Activated T-helper 17 cell treated with anti-CD3 and anti-CD28 coated beads, Interleukin-2, amount 50 U/mL, for 72 hours (primary cell): ENCODE results near the gene RIC3. TPM values are rescaled to one million over a fixed set of nuclear protein-coding genes. Genes with fewer than 3 reads are reported as not detected.

Experiments
- ATAC-seq: fragments of 150-1000 bp; cut with Tn5 transposase; replicated peaks from 2 replicates; pipeline ENCODE4 v1.10.0; 2021; ENCODE audit warnings: mild to moderate bottlenecking, moderate library complexity
- H3K27ac Mint-ChIP-seq: one replicate; pipeline ENCODE4 v1.8.0; 2022; ENCODE audit warnings: mixed read lengths
- H3K27me3 Mint-ChIP-seq: one replicate; pipeline ENCODE4 v1.8.0; 2022; ENCODE audit warnings: mixed read lengths
- H3K36me3 Mint-ChIP-seq: one replicate; pipeline ENCODE4 v1.8.0; 2022; ENCODE audit warnings: low read depth, mild to moderate bottlenecking, mixed read lengths
- H3K4me1 Mint-ChIP-seq: one replicate; pipeline ENCODE4 v1.8.0; 2022; ENCODE audit warnings: mixed read lengths
- H3K4me3 Mint-ChIP-seq: one replicate; pipeline ENCODE4 v1.8.0; 2022; ENCODE audit warnings: mild to moderate bottlenecking, mixed read lengths
- H3K9me3 Mint-ChIP-seq: one replicate; pipeline ENCODE4 v1.8.0; 2022; ENCODE audit warnings: mixed read lengths
- total RNA-seq, 2 donors: library from RNA; stranded (reverse); gene quantifications; one replicate each; pipeline ENCODE4 v1.2.3, GENCODE V29; 2022

Gene RIC3
- total RNA-seq, 2 donors from 2014 or later = 11.5 to 13.4 TPM

DNA sequence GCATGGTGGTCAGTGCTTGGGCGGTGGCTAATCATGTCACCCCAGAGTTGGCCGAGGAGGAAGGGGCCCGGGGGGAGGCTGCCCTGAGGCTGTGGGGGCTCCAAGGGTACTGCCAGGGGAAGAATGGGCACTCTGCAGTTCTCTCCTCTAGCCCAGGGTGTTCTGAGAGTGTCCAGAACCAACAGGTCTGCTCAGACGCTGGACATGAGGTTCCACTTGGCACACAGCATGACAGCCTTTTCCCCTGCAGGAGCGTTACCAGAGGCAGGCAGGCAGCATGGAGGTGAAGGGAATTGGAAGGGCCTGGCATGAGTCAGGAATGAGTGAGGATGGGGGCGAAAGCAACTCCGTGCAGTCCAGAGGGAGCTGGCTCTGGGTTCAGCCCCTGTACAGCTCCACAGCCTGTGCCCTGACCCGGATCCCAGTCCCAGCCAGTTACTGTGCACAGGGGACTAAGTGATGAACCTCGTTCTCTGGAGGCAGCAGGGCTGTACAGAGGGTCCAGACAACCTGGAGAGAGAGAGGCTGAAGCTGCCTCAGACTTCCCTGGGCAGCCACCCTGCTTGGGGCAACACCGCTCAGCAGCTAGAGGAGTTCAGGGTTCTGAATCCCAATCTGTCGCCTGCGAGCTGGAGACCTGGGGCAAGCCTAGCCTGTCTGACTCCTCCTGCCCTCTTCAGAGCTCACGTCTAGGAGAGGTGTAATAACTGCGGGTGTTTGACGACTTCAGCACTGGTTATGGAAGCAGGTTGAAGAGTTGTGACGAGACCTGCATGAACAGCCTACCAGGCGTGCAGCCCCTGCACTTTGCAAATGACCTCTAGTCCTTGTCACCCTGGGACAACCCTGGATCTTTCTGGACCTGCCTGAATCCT, 102.6 kb downstream of the RIC3 start:
- H3K4me3 Mint-ChIP-seq = no peak overlapping the region
- H3K27ac Mint-ChIP-seq = no peak overlapping the region
- H3K9me3 Mint-ChIP-seq = no peaks in the 10 kb centered on the region
- H3K27me3 Mint-ChIP-seq = peaks cover 6% of the 10 kb centered on the region
- ATAC-seq = no peak
- H3K36me3 Mint-ChIP-seq = no peaks in the 10 kb centered on the region
- H3K4me1 Mint-ChIP-seq = no peaks in the 10 kb centered on the region

DNA sequence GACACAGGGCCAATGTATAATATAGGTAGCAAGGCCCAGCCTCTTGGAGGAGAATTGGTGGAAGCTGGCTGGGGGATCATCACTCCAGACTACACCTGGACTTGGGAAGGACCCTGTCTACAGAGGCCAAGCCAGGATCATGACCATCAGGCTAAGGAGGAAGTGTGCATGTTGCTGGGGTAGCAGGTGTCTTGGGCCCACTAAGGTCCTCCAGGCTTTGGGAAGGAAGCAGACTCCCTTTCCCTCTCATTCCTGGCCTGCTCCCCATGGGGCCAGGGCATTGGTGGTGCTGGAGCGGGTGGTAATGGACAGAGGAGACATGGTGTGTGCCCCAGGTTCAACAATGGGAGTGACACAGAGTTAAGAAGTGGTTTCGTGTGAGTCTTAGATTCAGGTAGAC, 103.8 kb downstream of the RIC3 start:
- H3K36me3 Mint-ChIP-seq = no peaks in the 10 kb centered on the region
- no peaks in the 10 kb centered on the region for H3K4me1 Mint-ChIP-seq
- no peak overlapping the region for H3K27ac Mint-ChIP-seq
- H3K9me3 Mint-ChIP-seq = no peaks in the 10 kb centered on the region
- peaks cover 5% of the 10 kb centered on the region for H3K27me3 Mint-ChIP-seq
- no peak overlapping the region for H3K4me3 Mint-ChIP-seq
- ATAC-seq = no peak

DNA sequence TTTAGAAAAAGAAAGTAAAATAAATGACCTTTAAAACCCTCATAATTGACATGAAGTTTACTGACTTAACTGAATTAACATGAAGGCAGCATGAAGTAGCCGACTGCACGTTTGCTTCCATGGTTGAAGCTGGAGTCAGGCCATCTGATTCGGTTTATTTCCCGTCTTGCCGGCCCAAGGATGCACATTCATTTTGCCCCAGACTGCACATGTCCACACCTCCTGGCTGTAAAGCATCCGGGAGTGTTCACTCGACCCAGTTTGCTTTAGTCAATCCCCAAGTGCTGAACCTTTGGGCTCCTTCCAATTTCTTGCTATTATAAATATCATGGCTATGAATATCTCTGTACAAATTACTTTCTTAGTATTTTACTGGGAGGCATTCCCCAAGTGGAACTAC, 105.5 kb downstream of the RIC3 start:
- Mint-ChIP-seq H3K27ac (no peak overlapping the region), H3K27me3 (peaks cover 1% of the 10 kb centered on the region), H3K4me3 (no peak overlapping the region), H3K36me3 (no peaks in the 10 kb centered on the region), H3K9me3 (no peaks in the 10 kb centered on the region), H3K4me1 (no peaks in the 10 kb centered on the region)
- ATAC-seq = no peak

DNA sequence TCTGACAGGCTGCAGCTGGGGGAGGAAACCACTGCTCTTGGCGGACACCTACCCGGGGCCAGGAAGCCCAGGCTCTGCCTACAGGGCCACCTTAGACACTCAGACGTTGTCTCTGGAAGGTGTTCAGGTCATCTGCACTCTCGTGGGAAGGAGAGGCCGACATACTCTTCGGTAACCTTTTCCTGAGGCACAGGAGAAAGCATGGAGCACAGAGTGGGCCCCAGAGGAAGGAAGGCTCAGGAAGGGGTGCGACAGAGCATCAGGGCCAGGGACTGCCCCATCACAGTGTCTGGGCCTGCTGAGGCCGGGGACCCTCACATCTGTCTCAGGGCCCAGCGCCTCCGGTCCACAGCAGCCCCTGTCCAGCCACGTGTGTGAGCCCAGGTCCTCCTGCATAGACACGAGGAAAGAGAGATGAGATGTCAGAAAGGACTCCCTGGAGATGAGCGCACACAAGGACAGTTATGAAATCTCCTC, 106.0 kb downstream of the RIC3 start:
- Mint-ChIP-seq H3K27me3 (no peaks in the 10 kb centered on the region), H3K27ac (no peak overlapping the region), H3K4me1 (no peaks in the 10 kb centered on the region), H3K36me3 (no peaks in the 10 kb centered on the region), H3K9me3 (no peaks in the 10 kb centered on the region), H3K4me3 (no peak overlapping the region)
- ATAC-seq = no peak

DNA sequence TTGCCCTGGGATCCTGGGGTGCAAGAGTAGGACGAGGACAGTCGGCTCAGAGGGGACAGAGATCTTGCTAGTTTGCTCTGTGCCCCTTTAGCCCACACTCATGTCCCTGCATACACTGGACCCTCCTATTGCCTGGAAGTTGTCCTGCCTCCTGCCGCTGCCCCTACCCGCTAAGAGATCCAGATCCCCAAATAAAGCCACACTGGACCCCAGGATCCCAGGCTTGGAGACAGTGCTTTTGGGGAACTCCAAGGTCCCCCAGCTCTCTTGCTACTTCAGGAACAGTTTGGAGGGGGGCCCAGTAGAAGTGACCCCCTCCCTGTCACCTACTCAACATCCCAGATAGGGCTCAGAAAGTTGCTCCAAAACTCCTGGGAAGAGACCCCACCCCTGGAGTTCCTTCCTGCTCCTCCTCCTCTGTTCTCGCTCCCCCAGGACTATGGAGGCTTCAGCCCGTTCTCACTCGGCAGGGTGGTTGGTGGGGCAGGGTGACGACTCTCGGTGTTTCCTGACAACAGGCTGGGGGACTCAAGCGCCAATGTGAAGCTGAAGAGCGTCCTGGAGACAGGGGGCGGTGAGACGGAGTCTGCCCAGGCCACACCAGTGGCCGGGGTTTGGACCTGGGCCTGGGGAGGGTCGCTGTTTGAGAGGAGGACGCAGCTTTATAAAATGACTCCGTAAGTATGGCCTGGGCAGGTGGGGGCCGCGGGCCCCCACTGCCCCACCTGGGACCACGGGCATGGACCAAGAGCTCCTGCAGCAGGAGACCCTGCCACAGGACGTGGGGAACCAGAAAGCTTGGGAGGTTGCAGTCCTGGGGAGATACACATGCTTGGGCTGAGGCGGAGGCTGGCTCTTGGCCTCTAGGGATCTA, 107.0 kb downstream of the RIC3 start:
- Mint-ChIP-seq H3K9me3 (no peaks in the 10 kb centered on the region), H3K4me3 (no peak overlapping the region), H3K27me3 (no peaks in the 10 kb centered on the region), H3K4me1 (no peaks in the 10 kb centered on the region), H3K36me3 (no peaks in the 10 kb centered on the region), H3K27ac (peak overlapping the region; percentile 33)
- ATAC-seq = no peak

DNA sequence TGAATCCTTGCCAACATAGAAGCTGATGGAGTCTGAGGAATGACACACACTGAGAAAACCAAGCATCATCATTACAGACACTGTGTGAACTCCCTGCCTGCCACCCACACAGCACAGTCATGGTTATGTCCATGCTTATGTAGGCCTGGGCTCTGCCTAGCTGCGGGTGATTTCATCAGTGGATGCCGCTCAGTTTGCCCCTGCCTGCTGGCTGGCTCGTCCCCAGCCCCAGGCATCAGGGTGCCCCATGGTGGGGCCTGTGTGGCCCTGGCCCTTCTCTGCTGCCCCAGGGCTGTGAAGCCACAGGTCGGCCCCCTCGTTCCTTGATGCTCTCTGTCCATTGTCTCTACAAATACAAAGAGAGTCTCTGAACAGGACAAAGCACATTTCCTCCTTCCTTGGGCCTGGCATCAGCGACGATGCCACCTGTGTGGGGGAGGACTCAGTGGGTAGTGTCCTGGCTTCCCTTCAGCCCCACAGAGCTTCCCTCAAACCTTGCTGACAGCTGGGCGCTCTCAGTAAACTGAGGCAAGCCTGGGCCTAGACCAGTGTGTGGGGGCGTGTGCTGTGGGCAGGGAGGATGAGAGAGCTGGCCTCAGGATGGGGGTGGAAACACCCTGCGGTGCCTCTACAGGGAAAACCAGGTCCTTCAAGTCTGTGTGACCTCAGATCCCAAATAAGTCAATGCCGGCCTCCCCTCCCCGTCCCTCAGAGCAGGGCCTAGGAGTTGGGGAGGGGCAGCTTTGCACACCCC, 107.8 kb downstream of the RIC3 start:
- H3K27me3 Mint-ChIP-seq = no peaks in the 10 kb centered on the region
- H3K9me3 Mint-ChIP-seq = no peaks in the 10 kb centered on the region
- no peak overlapping the region for H3K27ac Mint-ChIP-seq
- ATAC-seq = peak; percentile 59
- H3K36me3 Mint-ChIP-seq = no peaks in the 10 kb centered on the region
- H3K4me1 Mint-ChIP-seq = peaks cover 8% of the 10 kb centered on the region
- no peak overlapping the region for H3K4me3 Mint-ChIP-seq

DNA sequence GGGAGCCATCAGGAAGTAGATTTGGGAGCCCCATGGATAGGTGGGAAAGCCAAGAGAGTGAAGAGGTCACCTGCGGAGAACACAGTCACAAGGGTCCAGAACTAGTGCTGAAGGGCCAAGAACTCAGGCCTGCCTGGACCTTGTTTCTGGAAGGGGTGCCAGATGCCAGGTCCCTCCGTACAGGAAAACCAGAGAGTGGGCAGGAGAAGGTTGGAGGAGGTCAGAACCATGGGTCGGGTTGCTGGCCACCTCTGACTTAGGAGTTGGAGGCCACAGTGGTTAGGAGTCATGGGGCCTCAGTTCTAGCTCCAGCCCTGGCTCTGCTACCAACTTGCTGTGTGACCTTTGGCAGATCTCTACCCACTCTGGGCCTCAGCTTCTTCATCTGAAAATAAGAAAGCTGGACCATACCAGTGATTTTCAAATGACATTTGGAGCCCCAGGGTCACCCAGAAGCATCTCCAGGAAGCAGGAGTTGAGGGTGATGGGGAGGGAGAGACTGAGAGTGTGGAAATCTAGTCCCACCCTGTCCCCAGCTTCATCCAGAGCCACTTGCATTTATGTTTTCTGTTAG, 108.6 kb downstream of the RIC3 start:
- no peak overlapping the region for H3K27ac Mint-ChIP-seq
- H3K36me3 Mint-ChIP-seq = no peaks in the 10 kb centered on the region
- ATAC-seq = no peak

DNA sequence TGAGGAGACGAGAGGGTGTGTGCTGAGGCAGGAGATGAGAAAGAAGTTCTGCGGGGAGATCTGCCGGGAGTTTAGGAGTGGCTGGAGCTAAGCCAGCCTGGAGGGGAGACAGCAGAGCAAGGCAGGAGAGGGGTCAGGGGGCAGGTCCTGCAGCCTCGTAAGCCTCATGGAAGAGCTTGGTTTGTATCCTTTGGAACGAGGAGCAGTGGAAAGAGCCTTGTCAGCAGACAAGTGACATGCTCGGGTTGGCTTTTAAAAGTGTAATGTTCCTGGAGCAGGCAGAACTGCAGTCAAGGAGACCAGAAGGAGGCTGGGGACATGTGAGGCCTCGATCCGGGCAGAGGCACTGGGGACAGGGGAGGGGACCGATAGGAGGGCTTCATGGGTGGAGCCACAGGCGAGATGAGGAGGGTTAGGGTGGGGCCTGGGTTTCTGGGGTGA, 109.2 kb downstream of the RIC3 start:
- Mint-ChIP-seq H3K27ac (no peak overlapping the region), H3K27me3 (no peaks in the 10 kb centered on the region), H3K4me3 (no peak overlapping the region), H3K9me3 (no peaks in the 10 kb centered on the region), H3K4me1 (peaks cover 8% of the 10 kb centered on the region), H3K36me3 (no peaks in the 10 kb centered on the region)
- ATAC-seq = no peak

More for the DNA sequence above, 108.6 kb downstream of the RIC3 start:
- Mint-ChIP-seq H3K27me3 (no peaks in the 10 kb centered on the region), H3K4me3 (no peak overlapping the region), H3K4me1 (peaks cover 8% of the 10 kb centered on the region), H3K9me3 (no peaks in the 10 kb centered on the region)

DNA sequence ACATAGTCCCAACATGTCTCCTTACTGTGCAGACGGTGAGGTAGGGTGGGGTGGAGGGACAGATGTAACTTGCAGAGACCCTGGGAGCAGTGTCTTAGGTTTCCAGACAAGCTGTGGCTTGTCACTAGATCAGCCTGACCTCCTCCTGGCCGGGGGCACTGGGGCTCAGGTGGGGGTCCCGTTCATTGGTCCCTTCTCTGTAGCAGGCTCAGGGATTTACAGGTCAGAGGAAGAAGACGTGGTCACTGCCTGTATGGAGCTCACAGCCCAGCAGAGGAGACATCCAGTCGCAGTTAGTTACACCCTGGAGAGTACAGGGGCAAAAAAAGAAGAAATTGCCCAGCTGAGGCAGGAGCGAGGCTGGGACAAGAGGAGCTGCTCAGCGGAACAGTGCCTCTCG, 109.8 kb downstream of the RIC3 start:
- no peaks in the 10 kb centered on the region for H3K36me3 Mint-ChIP-seq
- H3K4me3 Mint-ChIP-seq = no peak overlapping the region
- ATAC-seq = no peak
- H3K27me3 Mint-ChIP-seq = no peaks in the 10 kb centered on the region
- H3K27ac Mint-ChIP-seq = no peak overlapping the region
- peaks cover 8% of the 10 kb centered on the region for H3K4me1 Mint-ChIP-seq
- no peaks in the 10 kb centered on the region for H3K9me3 Mint-ChIP-seq

DNA sequence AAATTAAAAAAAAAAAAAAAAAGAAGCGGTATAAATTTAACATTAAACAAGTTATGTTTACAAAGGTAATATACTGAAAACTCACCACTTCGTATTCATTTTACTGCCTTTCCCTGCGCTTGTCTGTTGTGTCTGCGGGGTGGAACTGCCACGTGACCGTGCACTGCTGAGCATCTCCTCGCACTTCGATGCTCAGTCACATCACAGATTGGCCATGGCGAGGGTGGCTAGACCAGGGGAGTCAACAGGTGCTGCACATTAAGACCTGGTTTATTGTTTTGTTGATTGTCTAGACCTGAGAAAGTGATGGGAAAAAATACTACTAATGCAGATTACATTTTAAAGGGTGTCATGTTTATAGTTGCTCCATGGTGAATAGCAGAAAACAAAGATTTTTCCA, 110.6 kb downstream of the RIC3 start:
- peaks cover 8% of the 10 kb centered on the region for H3K4me1 Mint-ChIP-seq

DNA sequence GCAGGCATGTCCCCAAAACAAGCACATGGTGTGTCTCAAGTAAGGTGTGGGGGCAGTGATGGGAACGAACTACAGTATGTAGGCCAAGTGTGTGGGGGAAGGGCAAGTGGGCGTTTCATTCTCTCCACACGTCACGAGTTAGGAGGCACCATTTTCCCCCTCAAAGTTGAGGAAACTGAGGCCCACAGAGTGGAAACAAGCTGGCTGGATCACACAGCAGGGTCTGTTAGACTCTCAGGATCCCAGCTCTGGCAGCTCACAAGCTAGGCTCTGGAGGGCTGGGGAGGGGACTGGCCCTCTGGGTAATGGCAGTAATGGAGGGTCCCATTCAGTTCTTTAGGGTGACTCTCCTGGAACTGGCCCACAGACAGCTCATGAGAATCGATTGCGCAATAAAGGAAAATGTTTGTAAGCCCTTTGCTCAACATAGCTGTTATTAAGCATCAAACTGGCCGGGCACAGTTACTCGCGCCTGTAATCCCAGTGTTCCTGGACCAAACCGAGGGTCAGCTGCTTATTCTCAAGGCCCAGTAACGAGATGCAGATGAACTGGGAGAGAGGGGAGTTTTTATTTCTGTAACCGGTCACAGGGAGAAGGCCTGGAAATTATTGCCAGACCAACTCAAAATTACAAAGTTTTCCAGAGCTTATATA, 111.9 kb downstream of the RIC3 start:
- Mint-ChIP-seq H3K27ac (peak overlapping the region; percentile 26), H3K9me3 (no peaks in the 10 kb centered on the region), H3K36me3 (no peaks in the 10 kb centered on the region), H3K4me1 (peaks cover 8% of the 10 kb centered on the region), H3K27me3 (no peaks in the 10 kb centered on the region), H3K4me3 (no peak overlapping the region)
- ATAC-seq = no peak

More for the DNA sequence above, 110.6 kb downstream of the RIC3 start:
- Mint-ChIP-seq H3K4me3 (no peak overlapping the region), H3K9me3 (no peaks in the 10 kb centered on the region), H3K36me3 (no peaks in the 10 kb centered on the region), H3K27me3 (no peaks in the 10 kb centered on the region), H3K27ac (no peak overlapping the region)
- no peak for ATAC-seq
